SK-N-MC (cell line): ENCODE measurements around the gene RBFA.

Source experiments
- EZH2 ChIP-seq: fragments of 200-600 bp; sonication (generic); IDR thresholded peaks from one replicate; pipeline ENCODE4 v1.6.1; 2017; ENCODE audit warnings: antibody characterized with exemption
- FOXP2 ChIP-seq: optimal IDR thresholded peaks from 2 replicates; pipeline ENCODE3; 2011; ENCODE audit warnings: mild to moderate bottlenecking, moderate library complexity; ENCODE audit not compliant: insufficient read depth; ENCODE audit errors: extremely low read length, control extremely low read depth
- POLR2AphosphoS5 ChIP-seq: IDR thresholded peaks from 2 replicates; pipeline ENCODE4 v1.6.1; 2012; ENCODE audit warnings: mild to moderate bottlenecking, low read depth, low read length, borderline replicate concordance

DNA sequence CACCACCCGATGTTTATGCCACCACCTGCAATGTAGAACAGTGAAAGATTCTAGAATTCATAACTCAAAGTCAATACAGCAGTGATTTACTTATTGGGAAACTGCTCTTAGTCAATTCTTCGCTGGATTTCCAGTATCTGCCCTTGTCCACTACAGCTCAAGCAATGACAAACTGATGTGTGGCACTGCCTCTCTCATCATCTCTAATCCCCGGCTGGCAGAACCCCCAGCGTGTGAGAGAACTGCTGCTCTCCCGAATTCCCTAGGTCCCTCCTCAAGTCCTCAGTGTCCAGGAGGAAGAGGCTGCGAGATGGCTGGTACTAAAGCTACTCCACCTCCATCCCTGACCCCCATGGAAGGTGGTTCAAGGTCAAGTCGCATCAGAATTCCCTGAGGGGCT lies 47.5 kb upstream of the RBFA start:
- TF ChIP-seq POLR2AphosphoS5 (no peak), EZH2 (no peak), FOXP2 (no peak)
